NK-92 (cell line): ENCODE results near the gene PBX4.

Source experiments
- DNase-seq: peaks from one replicate; lab custom pipeline; 2025; ENCODE audit not compliant: unreplicated experiment; lab: John Stamatoyannopoulos, UW

The PBX4 gene

GRCh38 chr19:19592690-19593089 lies 25.8 kb downstream of the PBX4 start:
- no peak for DNase-seq

- no peak for DNase-seq
These were observed 27.2 kb downstream of the PBX4 start for GRCh38 chr19:19591133-19591825.

- DNase-seq = no peak
These were observed 29.9 kb downstream of the PBX4 start for GRCh38 chr19:19588546-19588945.

GRCh38 chr19:19587771-19588170 lies 30.7 kb downstream of the PBX4 start:
- no peak for DNase-seq

GRCh38 chr19:19584356-19584755 lies 34.1 kb downstream of the PBX4 start:
- DNase-seq = no peak

GRCh38 chr19:19582471-19582870 lies 36.0 kb downstream of the PBX4 start:
- no peak for DNase-seq

- DNase-seq = no peak
These were observed 37.1 kb downstream of the PBX4 start for GRCh38 chr19:19581391-19581790.

GRCh38 chr19:19580418-19580817 lies 38.1 kb downstream of the PBX4 start:
- no peak for DNase-seq

GRCh38 chr19:19579533-19580361 lies 38.7 kb downstream of the PBX4 start:
- DNase-seq = no peak

- no peak for DNase-seq
These were observed 40.2 kb downstream of the PBX4 start for GRCh38 chr19:19578252-19578651.

- DNase-seq = no peak
These were observed 43.1 kb downstream of the PBX4 start for GRCh38 chr19:19575411-19575810.

- DNase-seq = no peak
These were observed 47.3 kb downstream of the PBX4 start for GRCh38 chr19:19571071-19571786.

- no peak for DNase-seq
These were observed 47.9 kb downstream of the PBX4 start for GRCh38 chr19:19570571-19570970.

- no peak for DNase-seq
These were observed 49.4 kb downstream of the PBX4 start for GRCh38 chr19:19568802-19569756.

GRCh38 chr19:19567391-19567790 lies 51.1 kb downstream of the PBX4 start:
- no peak for DNase-seq

- DNase-seq = no peak
These were observed 52.2 kb downstream of the PBX4 start for GRCh38 chr19:19566306-19566705.

- no peak for DNase-seq
These were observed 55.1 kb downstream of the PBX4 start for GRCh38 chr19:19563348-19563848.

- no peak for DNase-seq
These were observed 55.7 kb downstream of the PBX4 start for GRCh38 chr19:19562665-19563347.

GRCh38 chr19:19561946-19562664 lies 56.4 kb downstream of the PBX4 start:
- no peak for DNase-seq
